ENCODE data around the gene PSMG1. TPM values are rescaled to one million over a fixed set of nuclear protein-coding genes. Genes with fewer than 3 reads are reported as not detected.

The PSMG1 gene
- total RNA-seq, 1 experiment from 2014 or later: 29.0 TPM

DNA sequence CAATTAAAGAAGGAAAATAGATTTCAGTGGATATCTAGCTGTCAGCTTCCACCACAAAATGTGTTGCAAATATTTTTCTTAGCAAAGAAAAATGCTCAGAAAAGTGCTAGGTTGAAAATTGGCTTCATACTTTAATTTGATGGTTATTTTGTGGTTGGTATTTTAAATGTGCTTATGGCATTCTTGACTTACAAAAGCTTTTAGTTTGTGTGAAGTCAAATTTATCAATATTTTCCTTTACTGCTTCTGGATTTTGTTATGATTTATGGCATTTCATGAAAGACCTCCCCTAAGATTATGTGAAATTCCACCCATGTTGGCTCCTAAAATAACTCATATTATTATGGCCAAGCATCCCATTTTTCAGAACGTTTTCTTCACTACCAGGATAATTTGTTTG is 51.5 kb downstream of the PSMG1 start:
- intact Hi-C loops (cut with micrococcal nuclease; ENCODE audit: unreplicated experiment): no loop called here
- Histone ChIP-seq H3K79me2 (ENCODE audit: low read depth) (no peaks in the 10 kb centered on the region), H3K36me3 (ENCODE audit: low read depth) (no peaks in the 10 kb centered on the region), H4K20me1 (ENCODE audit: insufficient read depth) (no peaks in the 10 kb centered on the region), H3K4me3 (no peak overlapping the region), H3K4me2 (no peak overlapping the region), H3F3A (ENCODE audit: insufficient read depth, low read depth) (no peaks in the 10 kb centered on the region), H3K27me3 (ENCODE audit: insufficient read depth, low read depth) (no peaks in the 10 kb centered on the region), H3K4me1 (replicated peaks; ENCODE audit: insufficient read depth) (no peaks in the 10 kb centered on the region), H3K9me3 (ENCODE audit: insufficient read depth, low read depth) (no peaks in the 10 kb centered on the region), H3K27ac (no peak overlapping the region), H3K9me2 (ENCODE audit: insufficient read depth) (no peaks in the 10 kb centered on the region), H2AFZ (no peak overlapping the region)
- POLR2A ChIA-PET (ENCODE audit: unreplicated experiment): no interaction called here
- TF ChIP-seq, protein P1, sequence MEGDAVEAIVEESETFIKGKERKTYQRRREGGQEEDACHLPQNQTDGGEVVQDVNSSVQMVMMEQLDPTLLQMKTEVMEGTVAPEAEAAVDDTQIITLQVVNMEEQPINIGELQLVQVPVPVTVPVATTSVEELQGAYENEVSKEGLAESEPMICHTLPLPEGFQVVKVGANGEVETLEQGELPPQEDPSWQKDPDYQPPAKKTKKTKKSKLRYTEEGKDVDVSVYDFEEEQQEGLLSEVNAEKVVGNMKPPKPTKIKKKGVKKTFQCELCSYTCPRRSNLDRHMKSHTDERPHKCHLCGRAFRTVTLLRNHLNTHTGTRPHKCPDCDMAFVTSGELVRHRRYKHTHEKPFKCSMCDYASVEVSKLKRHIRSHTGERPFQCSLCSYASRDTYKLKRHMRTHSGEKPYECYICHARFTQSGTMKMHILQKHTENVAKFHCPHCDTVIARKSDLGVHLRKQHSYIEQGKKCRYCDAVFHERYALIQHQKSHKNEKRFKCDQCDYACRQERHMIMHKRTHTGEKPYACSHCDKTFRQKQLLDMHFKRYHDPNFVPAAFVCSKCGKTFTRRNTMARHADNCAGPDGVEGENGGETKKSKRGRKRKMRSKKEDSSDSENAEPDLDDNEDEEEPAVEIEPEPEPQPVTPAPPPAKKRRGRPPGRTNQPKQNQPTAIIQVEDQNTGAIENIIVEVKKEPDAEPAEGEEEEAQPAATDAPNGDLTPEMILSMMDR (conservative IDR thresholded peaks at IDR 0.05): no peak
- no peak for TF ChIP-seq EZH2 (IDR thresholded peaks at IDR 0.05; ENCODE audit: low read depth)
- no TSS peak for BruUV-seq (replicated peaks)
- CTCF ChIA-PET: no interaction called here
- no peak for DNase-seq

DNA sequence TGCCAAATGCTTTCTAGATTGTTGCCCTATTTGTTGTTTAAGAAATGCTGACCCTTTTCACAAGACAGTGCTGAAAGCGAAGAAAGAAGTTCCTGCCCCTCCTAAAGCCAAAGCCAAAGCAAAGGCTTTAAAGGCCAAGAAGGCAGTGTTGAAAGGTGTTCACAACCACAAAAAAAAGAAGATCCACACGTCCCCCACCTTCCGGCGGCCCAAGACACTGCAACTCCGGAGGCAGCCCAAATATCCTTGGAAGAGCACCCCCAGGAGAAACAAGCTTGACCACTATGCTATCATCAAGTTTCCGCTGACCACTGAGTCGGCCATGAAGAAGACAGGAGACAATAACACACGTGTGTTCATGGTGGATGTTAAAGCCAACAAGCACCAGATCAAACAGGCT is 55.7 kb downstream of the PSMG1 start:
- H3K27me3 ChIP-seq (ENCODE audit: insufficient read depth, low read depth): no peaks in the 10 kb centered on the region
- TF ChIP-seq, protein P1 (conservative IDR thresholded peaks at IDR 0.05): 0 out of 2 replicates have a peak, but pooled peaks have one; percentile 27
- no peak for TF ChIP-seq EZH2 (IDR thresholded peaks at IDR 0.05; ENCODE audit: low read depth)
- no peaks in the 10 kb centered on the region for H4K20me1 ChIP-seq (ENCODE audit: insufficient read depth)
- H3F3A ChIP-seq (ENCODE audit: insufficient read depth, low read depth): no peaks in the 10 kb centered on the region
- no TSS peak for BruUV-seq (replicated peaks)
- ChIA-PET CTCF (no interaction called here), POLR2A (ENCODE audit: unreplicated experiment) (no interaction called here)
- H3K79me2 ChIP-seq (ENCODE audit: low read depth): no peaks in the 10 kb centered on the region
- H3K36me3 ChIP-seq (ENCODE audit: low read depth): no peaks in the 10 kb centered on the region
- DNase-seq: no peak
- no peaks in the 10 kb centered on the region for H3K4me1 ChIP-seq (replicated peaks; ENCODE audit: insufficient read depth)
- H3K4me2 ChIP-seq: no peak overlapping the region
- H3K9me2 ChIP-seq (ENCODE audit: insufficient read depth): no peaks in the 10 kb centered on the region
- no peak overlapping the region for H3K4me3 ChIP-seq
- intact Hi-C loops (cut with micrococcal nuclease; ENCODE audit: unreplicated experiment): loop anchor here (5.0 kb wide), 2 partner anchors 105 to 215 kb away; no protein-coding TSS in a partner anchor
- no peak overlapping the region for H3K27ac ChIP-seq
- no peaks in the 10 kb centered on the region for H3K9me3 ChIP-seq (ENCODE audit: insufficient read depth, low read depth)
- H2AFZ ChIP-seq: no peak overlapping the region

DNA sequence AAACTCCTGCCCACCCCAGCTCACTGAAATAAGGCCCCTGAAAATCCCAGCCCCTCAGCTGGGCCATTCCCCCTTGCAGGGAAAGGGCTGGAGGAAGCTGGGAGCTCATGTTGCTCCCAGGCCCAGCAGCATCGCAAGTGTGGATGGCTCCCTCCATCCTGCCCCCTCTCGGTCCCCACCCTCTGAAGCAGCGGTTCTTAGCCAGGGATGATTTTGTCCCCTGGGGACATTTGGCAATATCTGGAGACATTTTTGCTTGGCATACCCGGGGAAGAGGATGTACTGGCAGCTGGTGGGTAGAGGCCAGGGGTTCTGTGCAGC is 56.8 kb downstream of the PSMG1 start:
- DNase-seq: no peak
- no peaks in the 10 kb centered on the region for H3K36me3 ChIP-seq (ENCODE audit: low read depth)
- H3K4me3 ChIP-seq: no peak overlapping the region
- no peak overlapping the region for H2AFZ ChIP-seq
- intact Hi-C loops (cut with micrococcal nuclease; ENCODE audit: unreplicated experiment): loop anchor here (1.0 to 5.0 kb wide), 4 partner anchors 104 to 392 kb away; partner anchors contain the start of gene ETS2
- no TSS peak for BruUV-seq (replicated peaks)
- H3F3A ChIP-seq (ENCODE audit: insufficient read depth, low read depth): no peaks in the 10 kb centered on the region
- ChIA-PET CTCF (interaction anchor here (1.0 kb wide), 1 partner anchor 126 kb away, joined by 3 read pairs; no protein-coding TSS in a partner anchor), POLR2A (ENCODE audit: unreplicated experiment) (interaction anchor here (0.6 kb wide), 1 partner anchor 127 kb away, joined by 3 read pairs; no protein-coding TSS in a partner anchor)
- no peak overlapping the region for H3K27ac ChIP-seq
- no peaks in the 10 kb centered on the region for H4K20me1 ChIP-seq (ENCODE audit: insufficient read depth)
- no peaks in the 10 kb centered on the region for H3K9me2 ChIP-seq (ENCODE audit: insufficient read depth)
- H3K4me2 ChIP-seq: no peak overlapping the region
- no peaks in the 10 kb centered on the region for H3K4me1 ChIP-seq (replicated peaks; ENCODE audit: insufficient read depth)
- no peak for TF ChIP-seq EZH2 (IDR thresholded peaks at IDR 0.05; ENCODE audit: low read depth)
- TF ChIP-seq, protein P1 (conservative IDR thresholded peaks at IDR 0.05): no peak
- no peaks in the 10 kb centered on the region for H3K9me3 ChIP-seq (ENCODE audit: insufficient read depth, low read depth)
- H3K27me3 ChIP-seq (ENCODE audit: insufficient read depth, low read depth): no peaks in the 10 kb centered on the region
- no peaks in the 10 kb centered on the region for H3K79me2 ChIP-seq (ENCODE audit: low read depth)

Measured in PC-9 (cell line).